ENCODE results near the gene GP9.

The GP9 gene

DNA sequence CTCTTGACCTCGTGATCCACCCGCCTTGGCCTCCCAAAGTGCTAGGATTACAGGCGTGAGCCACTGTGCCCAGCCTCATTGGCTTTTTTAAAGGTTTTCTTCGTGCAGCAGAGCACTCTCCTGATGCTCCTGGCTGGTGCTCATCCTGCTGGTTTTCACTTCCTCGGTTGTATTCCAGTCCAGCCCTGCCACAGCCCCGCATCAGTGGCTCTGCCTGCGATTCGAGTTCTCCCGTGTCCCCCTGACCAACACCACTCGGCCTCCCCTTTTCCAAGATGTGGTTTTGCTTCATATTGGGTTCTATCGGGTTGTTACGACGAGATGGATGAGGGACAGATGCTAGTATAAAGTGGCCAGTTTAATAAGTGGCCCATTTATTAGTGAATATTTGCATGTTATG, 31.7 kb upstream of the GP9 start:
- no peak for DNase-seq (ENCODE audit: low spot score)

DNA sequence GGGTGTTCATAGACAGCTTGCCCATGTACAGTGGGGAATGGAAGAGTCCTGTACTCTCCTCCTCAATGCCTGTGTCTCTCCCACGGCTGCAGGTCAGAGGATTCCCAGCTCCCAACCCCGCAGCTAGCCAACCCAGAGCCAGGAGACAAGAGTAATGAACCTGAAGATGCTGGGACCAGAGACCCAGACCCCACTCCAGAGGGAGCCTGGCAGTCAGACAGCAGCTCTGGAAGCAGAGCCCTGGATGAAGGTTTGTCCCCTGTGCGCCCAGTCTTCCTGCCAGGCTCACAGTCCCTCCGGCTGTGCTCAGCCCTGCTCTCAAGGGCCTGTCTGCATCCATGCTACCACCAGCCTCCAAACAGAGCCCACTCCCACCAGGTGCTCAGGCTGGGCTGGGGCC, 30.0 kb upstream of the GP9 start:
- no peak for DNase-seq (ENCODE audit: low spot score)

- DNase-seq (ENCODE audit: low spot score): no peak
These were observed 28.9 kb upstream of the GP9 start for GRCh38 chr3:129031476-129032215.

DNA sequence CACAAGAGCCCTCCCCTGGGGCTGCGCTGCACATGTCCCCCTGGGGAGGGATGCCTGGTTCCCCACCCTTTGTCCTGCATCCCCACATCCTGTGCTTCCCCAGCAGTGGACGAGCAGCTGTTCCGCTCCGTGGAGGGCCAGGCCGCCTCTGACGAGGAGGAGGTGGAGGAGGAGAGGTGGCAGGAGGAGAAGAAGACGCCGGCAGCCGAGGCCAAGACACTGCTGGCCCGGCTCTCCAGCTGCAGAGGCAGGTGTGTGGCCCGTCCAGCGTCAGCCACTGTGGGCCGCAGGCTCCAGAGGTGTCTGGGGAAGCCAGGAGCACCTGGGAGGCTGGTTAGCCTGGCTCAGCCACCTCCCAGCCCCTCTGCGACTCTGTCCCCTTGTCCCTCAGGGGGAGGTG, 27.9 kb upstream of the GP9 start:
- no peak for DNase-seq (ENCODE audit: low spot score)

DNA sequence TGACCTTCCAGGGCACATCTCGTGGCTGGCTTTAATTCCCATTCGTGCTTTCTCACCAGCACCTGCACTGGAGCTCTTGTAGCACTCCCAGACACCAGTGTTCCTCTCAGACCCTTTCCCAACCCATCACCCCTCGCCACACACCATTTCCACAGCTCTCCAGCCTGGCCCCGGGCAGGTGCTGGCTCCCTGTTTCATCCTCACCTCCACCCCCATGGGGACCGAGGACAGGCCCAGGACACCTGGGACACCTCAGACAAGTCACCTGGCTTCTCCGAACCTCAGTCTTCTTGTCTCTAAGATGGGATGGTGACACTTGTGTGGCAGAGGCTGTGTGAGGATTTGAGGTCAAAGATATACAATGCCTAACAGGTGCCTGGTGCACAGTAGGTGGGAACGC, 27.4 kb upstream of the GP9 start:
- DNase-seq (ENCODE audit: low spot score): no peak

GRCh38 chr3:129033633-129034321, 26.8 kb upstream of the GP9 start:
- DNase-seq (ENCODE audit: low spot score): no peak

DNA sequence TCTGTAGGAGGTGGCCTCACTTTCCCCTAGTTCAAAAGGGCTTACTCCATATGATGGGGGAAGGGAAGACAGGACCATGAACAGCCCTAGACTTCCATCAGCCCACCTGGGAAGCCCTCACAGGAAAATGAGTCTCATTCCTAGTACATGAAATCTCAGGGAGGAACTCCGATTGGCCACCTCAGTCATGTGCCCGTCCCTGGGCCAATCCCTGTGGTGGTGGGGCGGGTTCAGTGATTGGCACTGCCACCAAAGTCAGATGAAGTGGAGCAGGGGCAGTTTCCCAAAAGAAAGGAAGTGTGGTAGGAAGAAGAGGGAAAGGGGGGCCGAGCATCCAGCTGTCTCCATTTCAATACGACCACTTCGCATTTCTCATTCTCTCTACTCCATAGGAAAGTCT, 25.9 kb upstream of the GP9 start:
- DNase-seq (ENCODE audit: low spot score): no peak

DNA sequence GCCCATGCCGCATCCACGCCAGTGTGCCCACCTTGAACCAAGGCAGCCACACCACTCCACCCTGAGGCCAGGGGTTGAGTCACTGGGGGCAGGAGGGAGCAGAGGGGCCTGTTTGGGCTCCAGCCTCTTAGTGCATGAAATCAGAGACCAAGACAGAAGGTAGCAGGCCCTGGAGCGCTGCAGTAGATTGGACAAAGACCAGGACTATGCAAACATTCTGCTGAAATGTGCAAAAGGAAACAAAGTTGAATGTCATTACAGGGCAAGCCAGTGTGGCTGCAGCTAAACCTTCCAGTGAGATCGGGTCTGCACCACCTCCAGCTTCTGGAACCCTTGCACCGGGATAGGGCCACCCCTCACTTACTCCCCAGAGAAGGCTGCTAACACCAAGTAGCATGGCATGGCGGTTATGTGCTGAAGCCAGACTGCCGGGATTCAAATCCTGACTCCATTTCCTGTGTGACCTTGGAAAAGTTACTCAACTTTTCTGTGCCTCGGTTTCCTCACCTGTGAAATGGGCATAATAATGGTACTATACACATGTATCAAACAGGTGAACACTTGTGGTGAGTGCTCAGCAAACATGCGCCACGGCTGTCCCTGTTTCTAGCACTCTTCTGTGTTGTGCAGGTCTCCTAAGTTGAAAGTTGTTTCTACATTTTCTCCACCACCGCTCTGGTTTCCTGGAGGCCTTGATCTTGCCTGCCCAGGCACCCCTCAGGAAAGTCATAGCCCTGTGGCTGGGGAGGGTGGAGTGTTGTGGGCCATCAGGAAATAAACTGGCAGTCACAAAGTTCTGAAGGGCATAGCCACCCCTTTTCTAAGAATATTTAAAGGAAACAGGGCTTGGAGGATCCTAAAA, 25.0 kb upstream of the GP9 start:
- no peak for DNase-seq (ENCODE audit: low spot score)

GRCh38 chr3:129036222-129037092, 24.1 kb upstream of the GP9 start:
- DNase-seq (ENCODE audit: low spot score): no peak

DNA sequence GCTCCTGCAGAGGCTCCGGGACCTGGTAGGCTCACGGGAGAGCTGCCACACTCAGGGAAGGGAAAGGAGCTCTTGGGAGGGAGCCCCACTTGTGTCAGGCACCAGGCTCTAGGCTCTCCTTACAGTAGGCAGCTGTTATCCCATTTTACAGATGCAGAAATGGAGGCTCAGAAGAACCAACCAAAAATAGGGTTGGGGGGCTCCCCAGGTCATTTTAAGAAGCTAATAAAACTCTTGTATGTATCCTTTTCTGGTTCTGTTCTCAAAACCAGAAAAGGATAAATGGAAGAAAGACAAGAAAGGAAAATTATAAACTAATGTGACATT, 23.5 kb upstream of the GP9 start:
- no peak for DNase-seq (ENCODE audit: low spot score)

DNA sequence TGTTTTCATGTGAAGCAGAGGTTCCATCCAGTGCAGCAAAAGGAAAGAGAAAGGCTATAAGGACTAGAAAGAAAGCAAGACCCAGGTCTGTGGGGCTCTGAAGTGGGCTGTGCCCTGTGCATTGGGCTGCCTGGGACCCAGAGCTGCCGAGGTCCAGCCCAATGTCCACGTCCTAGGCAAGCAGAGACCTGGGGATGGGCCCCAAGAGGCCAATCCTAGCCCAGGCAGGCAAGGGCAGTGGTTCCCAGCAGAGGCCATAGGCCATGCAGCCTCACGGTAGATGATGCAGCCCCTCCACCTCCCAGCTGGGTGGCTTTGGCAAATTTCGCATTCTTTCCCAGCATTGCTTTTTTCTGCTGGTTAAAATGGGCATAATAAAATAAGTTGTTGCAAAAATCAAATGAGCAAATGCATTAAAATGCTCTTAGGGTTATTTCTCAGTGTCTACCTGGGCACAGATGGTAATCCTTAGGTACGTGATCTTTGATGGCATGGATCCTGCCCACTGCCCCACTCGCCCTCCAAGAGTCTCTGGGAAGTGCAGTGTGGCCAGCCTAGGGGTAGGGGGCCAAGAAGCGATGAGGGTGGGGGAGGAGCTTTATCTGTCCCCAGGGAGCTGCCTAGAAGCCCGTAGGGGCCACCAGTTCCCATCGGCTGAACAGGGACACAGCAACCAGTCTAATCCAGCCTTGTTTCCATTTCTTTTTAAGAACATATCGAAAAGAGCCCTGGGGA, 22.3 kb upstream of the GP9 start:
- DNase-seq (ENCODE audit: low spot score): no peak

DNA sequence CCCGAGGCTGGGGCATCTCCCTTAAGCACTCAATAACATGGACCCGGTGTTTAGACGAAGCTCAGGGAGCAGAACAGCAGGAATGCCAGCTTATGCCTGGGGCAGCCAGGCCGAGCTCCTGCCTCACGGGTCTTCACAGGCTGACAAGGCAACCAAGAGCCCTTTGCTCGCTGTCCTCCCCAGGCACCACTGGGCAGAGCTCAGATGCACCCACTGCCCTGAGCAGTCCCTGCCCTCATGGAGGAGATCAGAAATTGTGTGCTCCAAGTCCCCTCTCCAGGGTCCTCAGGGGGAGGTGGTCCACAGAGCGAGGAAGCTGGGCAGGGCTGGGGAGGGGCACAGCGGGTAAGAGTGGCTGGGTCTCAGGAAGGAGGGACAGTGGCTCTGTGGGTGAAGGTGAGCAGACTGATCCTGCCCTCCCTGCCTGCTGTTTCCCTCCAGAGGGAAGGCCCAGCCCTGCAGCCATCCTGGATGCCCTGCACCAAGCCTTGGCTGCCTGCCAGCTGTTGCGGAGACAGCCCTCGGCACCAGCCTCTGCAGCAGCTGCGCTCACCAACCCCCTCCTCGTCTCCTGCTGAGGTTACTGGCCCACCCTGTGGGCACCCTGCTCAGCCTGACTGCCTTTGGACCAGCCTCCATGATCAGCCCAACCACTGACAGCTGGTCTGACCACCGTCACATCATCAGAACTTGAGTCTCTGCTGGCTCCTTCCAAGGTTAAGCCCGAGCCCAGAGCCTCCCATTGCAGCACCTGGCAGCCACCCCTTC, 21.1 kb upstream of the GP9 start:
- DNase-seq (ENCODE audit: low spot score): no peak

GRCh38 chr3:129040039-129040336, 20.6 kb upstream of the GP9 start:
- DNase-seq (ENCODE audit: low spot score): no peak

- DNase-seq (ENCODE audit: low spot score): no peak
These were observed 19.8 kb upstream of the GP9 start for GRCh38 chr3:129040579-129041300.

DNA sequence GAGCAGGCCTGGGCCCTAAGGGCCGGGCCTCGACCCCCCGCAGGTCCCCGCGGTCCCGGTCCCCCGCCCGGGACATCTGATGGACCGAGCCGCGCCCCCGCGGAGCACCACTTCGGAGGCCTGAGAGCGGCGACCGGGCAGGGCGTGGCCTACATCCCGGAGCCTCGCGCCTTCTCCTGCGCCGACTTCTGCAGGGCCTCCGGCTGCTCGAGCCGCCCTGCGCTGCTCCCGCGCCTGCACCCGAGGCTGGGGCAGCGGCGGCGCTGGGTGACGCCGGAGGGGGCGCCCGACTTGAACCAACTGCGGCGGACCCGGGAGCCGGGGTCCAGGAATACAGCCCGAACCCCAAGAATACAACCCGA, 14.9 kb upstream of the GP9 start:
- peak; percentile 62 for DNase-seq (ENCODE audit: low spot score)

- DNase-seq (ENCODE audit: low spot score): no peak
These were observed 14.4 kb upstream of the GP9 start for GRCh38 chr3:129046037-129046731.

DNA sequence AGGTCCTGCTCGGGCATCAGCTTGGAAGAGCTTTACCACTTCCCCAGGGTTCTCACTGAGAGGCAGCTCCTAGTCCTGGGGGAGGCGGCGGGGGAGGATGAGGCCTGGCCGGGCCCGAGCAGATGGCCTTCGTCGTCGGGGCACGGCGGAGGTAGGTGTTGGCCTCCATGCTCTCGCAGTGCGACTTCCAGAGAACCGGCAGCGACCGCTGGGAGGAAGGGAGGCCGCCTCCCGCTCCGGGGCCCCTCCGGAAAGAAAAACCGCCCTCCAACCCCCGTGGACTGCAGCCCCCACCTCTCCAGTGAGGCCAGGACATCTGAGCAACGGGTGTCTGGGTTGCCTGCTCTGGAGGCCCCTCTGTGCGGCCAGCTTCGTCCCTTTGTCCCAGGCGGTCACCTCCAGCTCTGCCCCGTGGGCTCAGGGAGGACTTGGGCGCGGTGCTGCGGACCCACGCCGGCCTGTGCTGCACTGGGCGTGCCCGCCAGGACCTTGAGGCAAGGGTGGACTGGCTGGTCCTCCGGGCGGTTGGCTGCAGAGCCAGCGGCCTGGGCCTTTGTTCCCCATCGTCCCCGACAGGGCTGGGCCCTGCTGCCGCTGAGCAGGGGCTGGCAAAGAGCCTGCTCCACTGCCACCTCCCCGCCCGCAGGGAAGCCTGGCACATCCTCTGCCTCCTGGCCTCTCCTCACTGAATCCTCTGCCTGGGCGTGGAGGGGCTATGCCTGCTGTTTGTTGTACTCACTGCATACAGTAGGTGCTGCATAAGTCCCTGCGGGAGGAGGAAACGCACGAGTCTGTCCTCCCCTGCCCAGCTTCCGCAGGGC, 13.6 kb upstream of the GP9 start:
- no peak for DNase-seq (ENCODE audit: low spot score)

- no peak for DNase-seq (ENCODE audit: low spot score)
These were observed 13.1 kb upstream of the GP9 start for GRCh38 chr3:129047553-129047839.
